GM12874 (cell line): ENCODE measurements around the gene FAM9C.

Source experiments
- TF ChIP-seq, protein P1 (sequence below): IDR thresholded peaks from 2 replicates; pipeline ENCODE4 v1.5.1; 2011; ENCODE audit warnings: low read depth, mild to moderate bottlenecking, control low read depth, low read length, moderate library complexity; ENCODE audit not compliant: insufficient read depth

Gene FAM9C

DNA sequence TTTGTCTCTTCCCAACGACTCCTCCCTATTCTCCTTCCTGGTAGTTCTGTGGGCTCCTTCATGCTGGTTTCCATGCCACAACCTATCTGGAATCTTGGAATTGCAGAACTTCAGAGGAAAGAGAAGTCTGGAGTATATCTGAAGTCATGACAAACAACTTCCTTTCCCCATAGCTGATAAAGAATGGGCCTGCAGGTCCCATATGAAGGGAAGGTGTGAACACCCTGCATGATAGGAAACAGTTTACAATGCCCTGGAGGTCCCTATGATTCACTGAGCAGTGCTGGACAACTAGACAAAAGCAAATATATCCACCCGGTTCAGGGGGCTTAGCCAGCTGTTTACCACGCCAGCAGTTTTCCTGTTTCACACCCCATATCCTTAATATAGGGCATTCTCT, 19.4 kb downstream of the FAM9C start:
- TF ChIP-seq, protein P1, sequence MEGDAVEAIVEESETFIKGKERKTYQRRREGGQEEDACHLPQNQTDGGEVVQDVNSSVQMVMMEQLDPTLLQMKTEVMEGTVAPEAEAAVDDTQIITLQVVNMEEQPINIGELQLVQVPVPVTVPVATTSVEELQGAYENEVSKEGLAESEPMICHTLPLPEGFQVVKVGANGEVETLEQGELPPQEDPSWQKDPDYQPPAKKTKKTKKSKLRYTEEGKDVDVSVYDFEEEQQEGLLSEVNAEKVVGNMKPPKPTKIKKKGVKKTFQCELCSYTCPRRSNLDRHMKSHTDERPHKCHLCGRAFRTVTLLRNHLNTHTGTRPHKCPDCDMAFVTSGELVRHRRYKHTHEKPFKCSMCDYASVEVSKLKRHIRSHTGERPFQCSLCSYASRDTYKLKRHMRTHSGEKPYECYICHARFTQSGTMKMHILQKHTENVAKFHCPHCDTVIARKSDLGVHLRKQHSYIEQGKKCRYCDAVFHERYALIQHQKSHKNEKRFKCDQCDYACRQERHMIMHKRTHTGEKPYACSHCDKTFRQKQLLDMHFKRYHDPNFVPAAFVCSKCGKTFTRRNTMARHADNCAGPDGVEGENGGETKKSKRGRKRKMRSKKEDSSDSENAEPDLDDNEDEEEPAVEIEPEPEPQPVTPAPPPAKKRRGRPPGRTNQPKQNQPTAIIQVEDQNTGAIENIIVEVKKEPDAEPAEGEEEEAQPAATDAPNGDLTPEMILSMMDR, result no peak

DNA sequence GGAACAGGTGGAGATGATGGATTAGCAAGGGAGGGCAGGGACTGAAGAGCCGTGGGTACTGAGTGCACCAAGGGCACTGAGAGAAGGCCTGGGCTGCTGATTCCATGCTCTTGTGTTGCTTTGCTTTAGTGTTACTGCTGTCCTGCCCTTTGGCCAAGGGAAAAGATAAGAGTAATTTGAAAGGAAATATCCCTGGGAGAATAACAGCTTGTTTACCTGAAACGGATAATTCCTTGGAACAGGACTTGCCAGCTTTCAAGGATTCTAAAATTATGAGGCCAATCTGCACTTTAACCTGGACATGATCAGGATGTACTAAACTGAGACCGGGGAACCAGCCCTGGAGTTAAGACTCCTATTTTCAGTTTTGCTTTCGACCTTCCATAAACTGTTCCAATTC, 20.4 kb downstream of the FAM9C start:
- TF ChIP-seq, protein P1, result no peak

DNA sequence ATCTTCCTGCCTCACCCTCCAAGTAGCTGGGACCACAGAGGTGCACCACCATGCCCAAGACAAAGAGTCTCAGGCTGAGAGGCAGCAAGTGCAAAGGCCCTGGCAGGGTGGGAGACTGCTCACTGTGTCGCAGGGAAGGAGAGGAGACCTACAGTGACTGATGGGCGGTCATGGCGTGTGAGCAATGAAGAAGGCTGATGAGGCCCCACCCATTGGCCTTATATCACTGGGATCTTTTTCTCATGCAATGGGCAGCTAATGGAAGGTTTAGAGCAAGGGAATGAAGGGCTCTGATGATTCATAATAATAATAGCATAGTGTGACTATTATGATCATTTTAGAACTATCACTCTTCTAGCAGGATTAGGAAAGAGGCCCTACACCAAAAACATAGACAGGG, 20.9 kb downstream of the FAM9C start:
- TF ChIP-seq, protein P1, result no peak

DNA sequence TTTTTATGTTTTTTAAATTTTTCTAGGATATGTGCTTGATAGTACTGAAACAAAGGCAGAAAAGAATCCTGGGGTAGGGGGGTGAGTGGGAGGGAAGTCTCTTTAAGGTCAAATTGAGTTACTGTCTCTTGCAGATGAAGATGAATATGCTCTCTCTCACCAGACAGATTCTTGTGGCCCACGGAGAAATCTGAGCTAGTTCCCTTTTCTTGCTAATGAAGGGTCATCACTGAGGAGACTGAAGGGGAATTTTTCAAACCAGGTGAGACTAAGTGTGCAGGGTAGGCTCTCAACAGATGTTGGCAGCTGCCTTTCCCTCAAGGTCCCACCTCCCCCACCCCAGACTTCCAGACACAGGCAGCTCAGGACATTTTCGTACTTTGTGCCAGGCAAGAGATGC, 21.5 kb downstream of the FAM9C start:
- TF ChIP-seq, protein P1, result no peak

DNA sequence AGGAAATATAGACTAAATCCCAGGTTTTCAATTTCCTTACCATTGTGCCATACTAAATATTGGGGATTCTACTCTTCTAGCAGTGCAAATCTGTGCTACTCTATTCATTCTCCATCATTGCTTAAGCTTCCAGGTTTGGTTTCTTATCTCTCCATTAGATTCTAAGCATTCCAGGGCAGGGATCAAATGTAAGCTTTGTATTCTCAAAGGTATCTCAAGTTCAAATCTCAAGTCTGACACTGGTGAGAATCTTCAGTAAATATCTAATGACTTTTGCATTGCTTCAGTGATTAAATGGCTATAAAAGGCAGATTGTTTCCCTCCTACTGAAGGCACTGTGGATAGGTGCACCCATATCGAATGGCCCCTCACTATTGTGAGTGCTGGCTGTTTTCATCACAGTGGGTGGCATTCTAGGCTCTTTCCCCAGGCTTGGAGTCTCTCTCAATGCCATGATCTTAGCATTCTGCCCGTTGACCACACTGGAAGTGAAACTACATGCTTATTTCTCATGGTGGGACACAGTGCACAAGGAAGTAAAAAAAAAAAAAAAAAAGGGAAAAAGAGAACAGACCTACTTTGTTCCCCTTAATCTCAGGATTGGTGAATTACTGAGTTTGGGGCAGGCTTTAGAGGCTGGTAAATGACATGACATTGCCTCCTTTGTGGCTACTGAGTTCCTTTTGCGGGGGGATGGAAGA, 28.7 kb downstream of the FAM9C start:
- TF ChIP-seq, protein P1, result no peak

DNA sequence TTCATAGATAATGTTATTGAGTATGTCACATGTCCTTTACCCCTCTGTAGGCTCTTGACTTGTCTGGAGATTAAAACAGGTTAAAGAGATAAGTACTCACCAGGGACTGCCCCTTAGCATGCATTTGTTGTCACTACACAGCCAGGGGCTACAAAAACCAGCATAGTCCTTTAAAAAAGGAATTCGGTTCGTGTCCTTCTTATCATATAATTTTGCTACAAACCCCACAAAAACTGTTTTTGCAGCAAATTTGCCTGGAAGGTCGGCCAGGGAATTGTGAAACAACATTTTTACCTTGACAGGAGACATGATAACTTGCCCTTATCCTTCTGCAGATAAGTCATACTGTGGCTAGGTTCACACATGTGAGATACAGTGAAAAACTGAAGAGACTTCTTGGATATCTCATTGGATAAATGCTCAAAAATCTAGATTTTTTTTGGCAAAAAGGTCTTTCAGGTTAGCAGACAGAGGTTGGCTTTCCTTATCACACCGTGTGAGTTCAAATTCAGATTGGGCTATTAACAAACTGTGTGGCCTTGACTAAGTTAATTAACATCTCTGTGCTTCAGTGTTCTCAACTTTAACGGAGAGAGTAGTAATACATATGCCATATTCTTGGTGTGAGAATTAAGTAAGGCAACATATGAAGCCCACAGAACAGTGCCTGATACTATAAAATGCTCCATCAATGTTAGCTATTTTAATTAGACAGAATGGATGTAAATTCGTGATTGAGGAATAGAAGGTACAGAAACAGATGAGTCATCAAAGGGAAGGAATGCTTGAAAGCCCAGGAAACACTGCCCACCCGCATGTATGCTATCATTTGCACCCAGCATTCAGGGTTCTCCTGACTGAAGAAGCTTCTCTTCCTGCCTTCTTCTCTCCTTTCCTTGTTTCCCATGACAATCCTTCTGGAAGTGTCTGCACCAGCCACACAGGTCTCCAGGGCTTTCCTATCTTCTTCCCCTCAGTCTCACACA, 30.0 kb downstream of the FAM9C start:
- TF ChIP-seq, protein P1, result no peak

DNA sequence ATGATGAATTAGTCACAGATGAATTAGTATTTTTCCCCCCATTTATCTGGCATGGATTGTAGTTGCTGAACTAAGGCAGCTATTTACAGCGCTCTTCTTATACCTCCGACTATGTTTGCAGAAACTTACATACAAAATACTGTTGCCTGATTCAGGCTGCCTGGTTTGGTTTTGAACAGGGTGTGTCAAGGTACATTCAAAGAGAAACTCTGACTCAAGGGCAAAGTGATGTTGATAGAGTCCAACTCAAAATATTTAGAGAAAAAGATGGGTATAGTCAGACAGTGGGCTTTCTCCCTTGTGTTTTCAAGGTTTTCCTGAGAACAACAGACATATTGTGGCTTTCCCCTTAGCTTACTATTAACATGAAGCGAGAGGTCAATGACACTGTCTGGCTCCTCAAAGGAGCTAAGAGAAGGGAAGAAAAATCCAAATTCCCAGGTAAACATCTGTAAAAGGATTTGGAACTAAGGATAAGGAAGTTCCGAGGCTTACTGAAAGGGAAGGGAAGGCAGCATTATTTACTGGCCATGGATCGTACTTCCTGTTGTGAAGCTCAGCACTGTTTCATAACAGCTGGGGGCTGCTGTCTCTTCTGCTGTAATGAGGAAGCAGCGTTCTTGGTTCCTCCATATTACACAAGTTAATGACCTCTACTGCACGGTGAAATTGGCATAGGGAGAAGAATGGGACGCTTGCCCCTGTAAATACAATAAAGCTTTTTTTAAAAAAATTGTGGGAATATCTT, 30.9 kb downstream of the FAM9C start:
- TF ChIP-seq, protein P1, result no peak
